Loucy (cell line): ENCODE measurements around the gene BCKDHB.

Source experiments
- CTCF ChIP-seq: fragments of 200-600 bp; sonication (generic); conservative IDR thresholded peaks from 2 replicates; pipeline ENCODE4 v1.5.1; 2014; ENCODE audit warnings: mild to moderate bottlenecking, antibody characterized with exemption, low read length
- EZH2phosphoT487 ChIP-seq: fragments of 200-600 bp; IDR thresholded peaks from 2 replicates; pipeline ENCODE4 v1.6.1; 2018; ENCODE audit warnings: antibody characterized with exemption, mild to moderate bottlenecking, moderate library complexity, borderline replicate concordance

- TF ChIP-seq CTCF (no peak), EZH2phosphoT487 (no peak)
These were observed 39.5 kb downstream of the BCKDHB start for GRCh38 chr6:80145921-80146320.
